Smooth muscle cell (in vitro differentiated cells): ENCODE measurements around the gene B3GNT9. TPM values are rescaled to one million over a fixed set of nuclear protein-coding genes. Genes with fewer than 3 reads are reported as not detected.

Experiments used
- DNase-seq: peaks from one replicate; lab custom pipeline; 2025; ENCODE audit not compliant: unreplicated experiment; lab: John Stamatoyannopoulos, UW
- H2AFZ ChIP-seq: fragments of 200-600 bp; sonication (generic); 2 replicates; pipeline ENCODE4 v1.6.0; 2016; ENCODE audit warnings: antibody characterized with exemption, low read depth, mild to moderate bottlenecking
- H3F3A ChIP-seq: fragments of 200-600 bp; sonication (generic); 2 replicates; pipeline ENCODE4 v1.6.0; 2017; ENCODE audit warnings: antibody characterized with exemption, low read depth
- H3K27ac ChIP-seq: fragments of 200-600 bp; sonication (generic); 2 replicates; pipeline ENCODE4 v1.5.1; 2016; ENCODE audit warnings: low read depth, mild to moderate bottlenecking
- H3K27me3 ChIP-seq: fragments of 200-600 bp; sonication (generic); 2 replicates; pipeline ENCODE4 v1.6.1; 2016; ENCODE audit warnings: low read depth, mild to moderate bottlenecking
- H3K36me3 ChIP-seq: fragments of 200-600 bp; sonication (generic); 2 replicates; pipeline ENCODE4 v1.5.1; 2016; ENCODE audit warnings: low read depth
- H3K4me1 ChIP-seq: fragments of 200-600 bp; sonication (generic); 2 replicates; pipeline ENCODE4 v1.5.1; 2016; ENCODE audit warnings: low read depth
- H3K4me2 ChIP-seq: fragments of 200-600 bp; sonication (generic); 2 replicates; pipeline ENCODE4 v1.6.0; 2016; ENCODE audit warnings: mild to moderate bottlenecking
- H3K4me3 ChIP-seq: fragments of 200-600 bp; sonication (generic); 2 replicates; pipeline ENCODE4 v1.5.1; 2016; ENCODE audit warnings: mild to moderate bottlenecking
- H3K79me2 ChIP-seq: fragments of 200-600 bp; sonication (generic); 2 replicates; pipeline ENCODE4 v1.6.0; 2016; ENCODE audit warnings: low read depth, mild to moderate bottlenecking
- H3K9ac ChIP-seq: fragments of 200-600 bp; sonication (generic); 2 replicates; pipeline ENCODE4 v1.6.0; 2016; ENCODE audit warnings: low read depth
- H3K9me3 ChIP-seq: fragments of 200-600 bp; sonication (generic); replicated peaks from 2 replicates; pipeline ENCODE4 v1.5.1; 2016; ENCODE audit warnings: low read depth
- H4K20me1 ChIP-seq: fragments of 200-600 bp; sonication (generic); 2 replicates; pipeline ENCODE4 v1.6.0; 2016; ENCODE audit warnings: low read depth
- CTCF ChIP-seq: fragments of 200-600 bp; sonication (generic); IDR thresholded peaks from 2 replicates; pipeline ENCODE4 v1.5.1; 2017; ENCODE audit warnings: borderline replicate concordance, mild to moderate bottlenecking, antibody characterized with exemption; ENCODE audit not compliant: insufficient read depth, poor library complexity, severe bottlenecking
- WGBS: methylation state at CpG from one replicate; pipeline ENCODE4 v1.1.7; 2016; ENCODE audit warnings: low lambda C conversion rate; 5-methylcytosine and 5-hydroxymethylcytosine counted together
- polyA plus RNA-seq: library from polyadenylated mRNA; unstranded; fragments of >200 nt; fragmentation: Nextera tagmentation; extraction: Ambion mirVana; gene quantifications from 2 replicates; pipeline ENCODE4 v1.2.1, GENCODE V29; 2016
- total RNA-seq: library from RNA; depleted of rRNA; stranded (reverse); fragments of >200 nt; gene quantifications from 2 replicates; pipeline ENCODE4 v1.2.3, GENCODE V29; 2014

Gene B3GNT9
- total and polyA plus RNA-seq, 2 experiments from 2014 or later: 29.9 to 39.3 TPM

- H3K4me3 ChIP-seq: peak within 1 kb of the TSS; percentile 34
These were observed 48.4 kb upstream of the B3GNT9 start, which contains the start of gene ELMO3 for GRCh38 chr16:67199011-67199807. Gene ELMO3, plus strand, starts transcription at chr16:67199131. Its CDS starts 196 bp downstream, at chr16:67199327.

GRCh38 chr16:67198238-67198734, 47.5 kb upstream of the B3GNT9 start:
- Histone ChIP-seq H3K4me1 (peaks cover 4% of the 10 kb centered on the region), H3F3A (peaks cover 7% of the 10 kb centered on the region), H3K27ac (no peak overlapping the region), H3K4me3 (no peak overlapping the region), H4K20me1 (peaks cover 38% of the 10 kb centered on the region), H2AFZ (no peak overlapping the region), H3K36me3 (no peaks in the 10 kb centered on the region), H3K79me2 (peaks cover 12% of the 10 kb centered on the region), H3K4me2 (no peak overlapping the region), H3K9me3 (no peaks in the 10 kb centered on the region), H3K27me3 (no peaks in the 10 kb centered on the region), H3K9ac (no peak overlapping the region)
- WGBS: 84% methylated on average over 10 of the region's 12 CpGs
- DNase-seq: no peak
- TF ChIP-seq CTCF: peak; percentile 40

More at GRCh38 chr16:67199011-67199807, 48.4 kb upstream of the B3GNT9 start, which contains the start of gene ELMO3:
- Histone ChIP-seq H3K9ac (no peak within 1 kb of the TSS), H3K27me3 (no peaks in the 10 kb centered on the region), H2AFZ (no peak within 1 kb of the TSS), H3K4me1 (no peaks in the 10 kb centered on the region), H3K4me2 (peak within 1 kb of the TSS; percentile 73), H4K20me1 (peaks cover 31% of the 10 kb centered on the region), H3K36me3 (no peaks in the 10 kb centered on the region), H3K27ac (no peak within 1 kb of the TSS), H3F3A (peaks cover 7% of the 10 kb centered on the region), H3K9me3 (no peaks in the 10 kb centered on the region), H3K79me2 (peaks cover 2% of the 10 kb centered on the region)
- TF ChIP-seq CTCF: peak; percentile 56
- DNase-seq: no peak
- 21% methylated on average over 26 of the region's 61 CpGs for WGBS

GRCh38 chr16:67197704-67198103, 46.9 kb upstream of the B3GNT9 start:
- TF ChIP-seq CTCF: no peak
- Histone ChIP-seq H3K4me1 (peaks cover 10% of the 10 kb centered on the region), H3K27me3 (no peaks in the 10 kb centered on the region), H2AFZ (no peak overlapping the region), H3F3A (peaks cover 7% of the 10 kb centered on the region), H3K4me3 (no peak overlapping the region), H3K27ac (no peak overlapping the region), H3K9ac (no peak overlapping the region), H3K79me2 (peaks cover 17% of the 10 kb centered on the region), H3K9me3 (no peaks in the 10 kb centered on the region), H3K4me2 (no peak overlapping the region), H4K20me1 (peaks cover 44% of the 10 kb centered on the region), H3K36me3 (no peaks in the 10 kb centered on the region)
- no peak for DNase-seq
- 89% methylated on average over 6 of the region's 6 CpGs for WGBS

- WGBS: 100% methylated on average over 1 of the region's 1 CpG
- H4K20me1 ChIP-seq: peaks cover 49% of the 10 kb centered on the region
- H3K79me2 ChIP-seq: peaks cover 24% of the 10 kb centered on the region
These were observed 46.1 kb upstream of the B3GNT9 start for GRCh38 chr16:67196881-67197280.

More at GRCh38 chr16:67196881-67197280, 46.1 kb upstream of the B3GNT9 start:
- DNase-seq: no peak
- TF ChIP-seq CTCF: no peak
- H3K27me3 ChIP-seq: no peaks in the 10 kb centered on the region
- H2AFZ ChIP-seq: no peak overlapping the region
- peaks cover 12% of the 10 kb centered on the region for H3K4me1 ChIP-seq
- no peaks in the 10 kb centered on the region for H3K36me3 ChIP-seq
- H3F3A ChIP-seq: peaks cover 7% of the 10 kb centered on the region
- no peak overlapping the region for H3K9ac ChIP-seq
- no peak overlapping the region for H3K27ac ChIP-seq
- H3K4me3 ChIP-seq: no peak overlapping the region
- H3K9me3 ChIP-seq: no peaks in the 10 kb centered on the region
- H3K4me2 ChIP-seq: no peak overlapping the region
